ENCODE measurements around the gene ALKBH3. TPM values are rescaled to one million over a fixed set of nuclear protein-coding genes. Genes with fewer than 3 reads are reported as not detected.

ALKBH3 gene
- total RNA-seq: 36.0 and 45.8 TPM in 2 replicates

DNA sequence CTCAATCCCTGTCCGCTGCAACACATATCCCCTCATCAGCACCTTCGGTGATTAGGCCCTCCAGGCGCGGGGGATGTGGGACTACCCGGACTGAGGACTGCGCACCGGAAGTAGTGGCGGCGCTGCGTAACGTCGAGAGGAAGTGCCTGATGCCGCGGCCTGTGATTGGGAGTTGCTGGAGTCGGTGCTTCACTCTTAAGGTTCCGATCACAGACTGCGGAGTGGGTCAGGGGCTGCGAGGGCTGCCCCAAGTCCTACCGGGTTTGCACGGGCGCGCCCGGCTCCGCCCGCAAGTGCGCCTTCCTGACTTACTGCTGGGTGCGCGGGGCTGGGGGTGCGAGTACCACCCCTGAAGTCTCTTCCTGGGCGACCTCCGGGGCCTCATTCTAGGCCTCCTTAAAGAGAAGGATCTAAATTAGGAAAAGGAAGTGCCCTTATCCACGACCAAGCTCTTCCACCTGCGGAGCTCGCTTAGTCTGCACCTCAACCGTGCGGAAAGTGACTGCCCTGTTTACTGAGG is at the start of gene ALKBH3:
Gene ALKBH3, plus strand, starts transcription at position 192 of the 520 bp plus-strand sequence. CDS start 1,822 bp downstream, outside the sequence.

Other genes with a start within 250 kb of the ALKBH3 start
- gene HSD17B12, start 200.1 kb upstream of the ALKBH3 start, total RNA-seq: 103 and 117 TPM in 2 replicates
- not detected in 2 replicates for gene C11orf96, start 61.8 kb downstream of the ALKBH3 start, total RNA-seq
- gene ACCSL, start 167.2 kb downstream of the ALKBH3 start, total RNA-seq: not detected in 2 replicates
- gene ACCS, start 185.4 kb downstream of the ALKBH3 start, total RNA-seq: 0.65 and 1.6 TPM in 2 replicates
- gene EXT2, start 214.8 kb downstream of the ALKBH3 start, total RNA-seq: 120 and 193 TPM in 2 replicates